ENCODE measurements around the gene TPCN2.

The TPCN2 gene

DNA sequence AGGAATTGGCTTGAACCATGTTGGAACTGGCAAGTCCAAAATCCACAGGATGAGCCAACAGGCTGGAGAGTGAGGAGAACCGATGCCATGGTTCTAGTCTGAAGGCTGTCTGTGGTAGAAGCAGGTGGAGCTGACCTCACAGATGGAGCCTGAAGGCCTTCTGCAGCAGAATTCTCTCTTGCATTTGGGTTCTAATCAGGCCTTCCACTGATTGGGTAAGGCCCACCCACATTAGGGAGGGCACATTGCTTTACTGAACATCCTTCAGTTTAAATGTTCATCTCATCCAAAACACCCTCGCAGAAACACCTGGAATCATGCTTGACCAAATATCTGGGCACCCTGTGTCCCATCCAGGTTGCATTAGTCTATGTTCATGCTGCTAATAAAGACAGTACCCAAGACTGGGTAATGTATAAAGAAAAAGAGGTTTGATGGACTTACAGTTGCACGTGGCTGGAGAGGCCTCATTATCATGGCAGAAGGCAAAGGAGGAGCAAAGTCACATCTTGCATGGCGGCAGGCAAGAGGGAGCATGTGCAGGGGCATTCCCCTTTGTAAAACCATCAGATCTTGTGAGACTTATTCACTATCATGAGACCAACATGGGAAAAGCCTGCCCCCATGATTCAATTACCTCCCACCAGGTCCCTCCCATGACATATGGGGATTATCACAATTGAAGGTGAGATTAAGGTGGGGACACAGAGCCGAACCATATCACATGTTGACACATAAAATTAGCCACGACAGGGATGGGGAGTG is 122.9 kb downstream of the TPCN2 start:
- DNase-seq: no peak

DNA sequence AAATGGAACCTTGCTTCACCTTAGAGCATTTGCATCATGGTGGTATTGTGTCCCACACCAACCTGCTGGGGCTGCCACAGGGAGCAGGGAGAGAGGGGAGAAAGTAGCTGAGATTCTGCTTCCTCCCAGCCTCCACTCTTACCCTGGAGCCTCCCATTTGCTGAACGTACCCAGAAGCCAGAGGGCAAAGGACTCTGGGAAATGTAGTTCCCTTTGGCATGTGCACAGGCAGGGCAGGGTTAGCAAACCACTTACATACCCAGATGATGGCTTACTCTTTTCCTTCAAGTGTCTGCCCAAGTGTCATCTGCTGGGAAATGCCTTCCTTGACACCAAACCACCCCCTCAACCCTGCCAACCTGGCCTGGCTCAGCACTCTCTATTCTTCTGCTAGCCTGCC is 123.9 kb downstream of the TPCN2 start:
- no peak for DNase-seq

DNA sequence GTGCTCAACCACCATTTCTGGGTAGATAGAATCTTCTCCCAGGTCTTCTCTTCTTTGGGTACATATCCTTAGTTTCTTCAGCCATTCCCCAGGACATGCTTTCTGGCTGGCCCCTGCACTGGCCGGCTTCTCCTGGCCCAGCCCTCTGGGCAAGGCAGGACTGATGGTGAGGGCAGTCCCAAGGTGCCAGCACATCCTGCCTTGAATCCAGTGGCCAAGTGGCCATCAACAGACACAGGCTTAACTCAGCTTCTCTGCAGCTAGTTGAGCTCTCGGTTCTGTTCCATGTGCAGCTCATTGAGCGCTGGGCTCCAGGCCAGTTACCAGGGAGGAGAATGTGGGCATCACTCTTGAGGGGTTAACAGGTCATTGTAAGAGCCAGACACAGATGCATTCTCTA is 124.6 kb downstream of the TPCN2 start:
- no peak for DNase-seq

DNA sequence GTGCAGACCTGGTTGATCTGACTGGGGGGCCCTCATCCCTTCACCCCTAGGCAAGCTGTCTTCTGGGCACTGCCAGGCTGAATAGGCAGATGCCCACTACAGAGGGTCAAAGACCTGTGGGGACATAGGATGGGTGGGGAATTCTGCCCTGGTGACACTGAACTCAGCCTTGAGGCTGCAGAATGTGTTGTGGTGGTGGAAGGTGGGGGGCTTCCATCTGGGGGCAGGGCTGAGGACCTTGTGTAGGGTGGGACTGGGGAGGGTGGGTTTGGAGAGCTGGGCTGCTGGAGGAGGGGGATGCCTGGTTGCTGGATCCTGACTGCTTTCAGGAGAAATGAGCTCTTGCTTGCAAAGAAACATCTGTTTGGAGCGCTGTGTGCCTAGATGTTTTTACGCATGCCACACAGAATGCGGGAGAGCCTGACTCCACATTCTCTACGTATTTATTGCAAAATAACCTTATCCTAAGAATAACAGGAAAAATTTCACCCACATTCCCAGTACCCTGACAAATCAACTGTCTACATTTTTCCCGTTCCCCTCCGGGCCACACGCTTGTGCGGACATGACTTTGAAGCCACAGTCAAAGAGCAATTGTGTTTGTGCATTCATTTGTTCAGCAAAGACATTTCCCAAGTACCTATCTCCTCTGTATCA is 125.3 kb downstream of the TPCN2 start:
- DNase-seq: no peak

DNA sequence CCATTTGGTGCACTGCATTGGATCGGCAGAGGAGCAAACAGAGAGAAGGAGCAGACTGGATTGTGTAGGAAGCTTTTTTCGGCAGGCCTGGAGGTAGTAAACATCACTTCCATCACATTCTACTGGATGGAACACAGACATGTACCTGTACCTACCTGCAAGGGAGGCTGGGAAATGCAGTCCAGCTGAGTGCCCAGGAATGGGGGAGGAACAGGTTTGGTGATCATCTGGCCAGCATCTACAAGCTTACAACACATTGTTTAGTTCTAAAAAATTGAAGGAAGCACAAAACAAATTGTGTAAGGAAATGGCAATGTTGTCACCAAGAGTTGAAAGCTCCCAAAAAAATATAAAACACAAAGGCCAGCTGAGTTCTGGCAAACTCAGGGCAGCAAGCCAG is 126.1 kb downstream of the TPCN2 start:
- DNase-seq: no peak

DNA sequence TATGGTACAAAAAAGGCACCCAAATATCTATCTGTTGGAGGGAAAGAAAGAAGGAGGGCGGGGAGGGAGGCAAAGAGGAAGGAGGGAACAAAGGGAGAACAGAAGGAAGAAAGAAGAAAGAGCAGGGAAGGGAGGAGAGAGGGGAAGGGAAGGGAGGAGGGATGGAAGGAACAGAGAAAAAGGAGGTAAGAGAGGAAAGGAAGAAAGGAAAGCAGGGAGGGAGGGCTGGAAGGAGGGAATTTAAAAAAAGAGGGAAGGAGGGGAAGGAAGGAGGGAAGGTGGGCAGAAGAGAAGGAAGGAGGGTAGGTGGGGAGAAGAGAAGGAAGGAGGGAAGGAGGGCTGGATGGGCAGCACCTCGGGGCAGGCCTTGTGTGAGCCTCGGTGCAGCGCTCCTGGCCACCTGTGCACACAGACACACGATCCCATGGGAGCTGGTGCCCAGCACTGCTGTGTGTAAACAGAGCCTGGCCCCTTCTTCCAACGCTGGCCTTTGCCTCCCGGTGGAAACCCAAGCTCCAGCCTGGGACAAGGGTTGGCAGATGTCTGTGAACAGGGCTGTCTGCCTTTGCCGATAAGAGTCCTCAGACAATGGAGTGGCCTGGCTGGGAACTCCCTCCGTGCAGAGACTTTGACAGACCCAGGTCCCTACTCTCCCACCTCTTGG is 130.2 kb downstream of the TPCN2 start:
- DNase-seq: no peak

DNA sequence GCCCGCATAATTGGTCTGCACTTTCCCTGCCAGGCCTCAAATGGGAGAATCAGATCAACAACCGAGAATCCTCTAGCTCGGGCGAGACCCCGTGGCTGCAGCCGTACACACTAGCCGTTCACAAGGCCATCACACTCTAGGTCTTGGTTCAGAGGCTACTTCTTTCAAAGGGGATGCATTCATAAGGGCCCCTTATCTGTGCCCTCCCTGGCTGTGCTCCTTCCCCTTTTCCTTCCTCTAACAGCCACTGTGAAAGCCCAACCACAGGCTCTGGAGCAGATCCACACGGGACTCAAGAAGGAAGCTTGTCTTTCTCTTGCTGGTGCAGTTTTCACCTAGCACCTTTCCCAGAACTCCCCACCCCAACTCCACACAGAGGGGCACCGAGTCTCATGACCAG is 131.5 kb downstream of the TPCN2 start:
- DNase-seq: no peak

DNA sequence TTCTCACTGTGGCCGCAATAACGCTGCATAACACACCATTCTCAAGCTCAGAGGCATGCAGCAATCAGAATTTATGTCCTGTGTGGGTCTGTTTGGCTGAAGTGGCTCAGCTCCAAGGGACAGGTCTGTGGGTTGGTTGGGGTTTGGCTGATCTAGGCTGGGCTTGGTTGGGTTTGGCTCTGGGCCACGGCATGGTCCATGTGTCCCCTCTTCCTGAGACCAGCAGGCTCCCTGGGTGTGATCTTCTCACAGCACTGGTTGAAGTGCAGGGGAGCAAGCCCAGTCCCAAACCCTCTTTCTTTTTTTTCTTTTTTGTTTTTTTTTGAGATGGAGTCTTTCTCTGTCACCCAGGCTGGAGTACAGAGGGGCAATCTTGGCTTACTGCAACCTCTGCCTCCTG is 132.0 kb downstream of the TPCN2 start:
- no peak for DNase-seq

DNA sequence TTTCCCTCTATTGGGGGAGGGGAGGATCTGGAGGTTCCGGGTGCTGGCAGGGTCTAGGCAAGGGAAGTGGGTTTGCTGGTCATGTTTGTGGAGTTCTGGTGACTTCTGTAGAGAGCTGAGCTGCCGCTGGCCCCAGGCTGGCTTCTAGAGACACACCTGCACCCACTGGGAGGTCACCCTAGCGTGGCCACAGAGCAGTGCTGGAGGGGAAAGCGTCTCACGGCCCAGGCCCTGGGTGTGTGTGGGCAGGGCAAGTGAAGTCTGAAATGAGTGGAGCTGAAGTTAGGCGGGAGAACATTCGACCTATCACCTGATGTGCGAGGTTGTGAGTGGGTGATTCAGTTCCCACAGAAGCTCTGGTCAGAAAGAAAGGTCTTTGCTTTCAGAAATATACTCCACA is 134.9 kb downstream of the TPCN2 start:
- DNase-seq: no peak

Data from SIG-M5 (cell line).